HUDEP-2 (cell line): ENCODE data around the gene LMF2.
A peak's percentile ranks its signal among the peaks of the same experiment; 100 is the strongest.

ENCODE experiments used
- DNase-seq, 76 experiments: peaks; one replicate each; lab custom pipeline; 2025; ENCODE audit not compliant: unreplicated experiment in 76 of 76; lab: John Stamatoyannopoulos, UW

Gene LMF2

DNA sequence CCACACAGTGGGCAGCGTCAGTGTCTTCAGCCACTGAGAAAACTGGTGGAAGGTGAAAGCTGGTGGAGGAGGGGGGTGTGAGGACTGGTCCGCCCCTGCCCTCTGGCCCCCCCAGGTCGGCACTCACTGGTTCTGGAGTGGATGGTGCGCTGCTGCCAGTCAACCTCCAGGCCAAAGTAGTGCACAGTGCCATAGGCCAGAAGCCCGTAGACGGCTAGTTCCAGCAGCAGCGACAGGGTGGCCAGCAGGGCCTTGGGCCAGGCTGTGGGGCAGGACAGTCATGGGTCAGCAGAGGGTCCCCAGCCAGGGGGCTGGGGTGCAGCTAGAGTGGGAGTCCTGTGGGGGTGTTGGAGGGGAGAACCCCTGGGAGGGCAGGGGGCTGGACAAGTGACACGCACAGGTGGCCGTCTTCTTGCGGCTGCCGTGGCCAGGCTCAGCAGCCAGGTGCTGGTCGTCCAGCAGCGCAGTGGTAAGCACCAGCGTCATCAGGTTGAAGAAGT is 2.2 kb downstream of the LMF2 start:
- no peak for DNase-seq

DNA sequence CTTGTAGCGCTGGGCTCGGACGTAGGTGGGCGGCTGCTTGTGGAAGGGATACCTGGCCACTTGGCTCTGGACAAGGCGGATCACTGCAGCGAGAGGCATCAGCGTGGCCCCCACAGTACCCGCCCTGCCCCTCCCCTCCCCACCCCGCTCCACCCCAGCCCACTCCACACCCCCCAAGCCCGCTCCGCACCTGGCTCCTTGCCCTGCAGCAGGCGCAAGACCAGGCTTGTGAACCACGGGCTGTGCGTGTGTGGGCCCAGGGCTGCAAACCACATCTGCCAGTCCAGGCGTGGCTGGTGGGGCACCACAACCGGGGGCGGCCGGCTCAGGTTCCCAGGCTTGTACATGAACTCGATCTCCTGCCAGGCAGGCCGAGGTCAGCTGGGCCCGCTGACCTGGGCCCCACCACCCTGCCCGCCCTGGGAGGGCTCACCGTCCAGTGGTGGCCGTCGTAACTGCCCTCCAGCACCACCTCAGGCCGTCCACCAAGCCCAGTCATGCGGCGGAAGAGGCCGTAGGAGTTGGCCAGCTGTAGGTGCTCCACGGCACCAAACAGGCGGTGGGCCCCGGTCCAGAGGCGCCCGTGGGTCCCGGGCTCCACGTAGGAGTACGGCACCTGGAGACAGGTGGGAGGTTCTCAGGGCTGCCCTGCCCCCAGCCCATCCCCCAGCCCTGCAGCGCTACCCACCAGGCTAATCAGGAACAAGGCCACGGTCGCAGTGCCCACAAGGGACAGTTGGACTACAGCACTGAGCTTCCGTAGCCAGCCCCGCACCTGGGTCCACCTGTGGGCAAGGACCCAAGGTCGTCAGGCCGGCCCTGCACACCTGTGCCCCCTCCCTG is 2.9 kb downstream of the LMF2 start:
- no peak for DNase-seq

DNA sequence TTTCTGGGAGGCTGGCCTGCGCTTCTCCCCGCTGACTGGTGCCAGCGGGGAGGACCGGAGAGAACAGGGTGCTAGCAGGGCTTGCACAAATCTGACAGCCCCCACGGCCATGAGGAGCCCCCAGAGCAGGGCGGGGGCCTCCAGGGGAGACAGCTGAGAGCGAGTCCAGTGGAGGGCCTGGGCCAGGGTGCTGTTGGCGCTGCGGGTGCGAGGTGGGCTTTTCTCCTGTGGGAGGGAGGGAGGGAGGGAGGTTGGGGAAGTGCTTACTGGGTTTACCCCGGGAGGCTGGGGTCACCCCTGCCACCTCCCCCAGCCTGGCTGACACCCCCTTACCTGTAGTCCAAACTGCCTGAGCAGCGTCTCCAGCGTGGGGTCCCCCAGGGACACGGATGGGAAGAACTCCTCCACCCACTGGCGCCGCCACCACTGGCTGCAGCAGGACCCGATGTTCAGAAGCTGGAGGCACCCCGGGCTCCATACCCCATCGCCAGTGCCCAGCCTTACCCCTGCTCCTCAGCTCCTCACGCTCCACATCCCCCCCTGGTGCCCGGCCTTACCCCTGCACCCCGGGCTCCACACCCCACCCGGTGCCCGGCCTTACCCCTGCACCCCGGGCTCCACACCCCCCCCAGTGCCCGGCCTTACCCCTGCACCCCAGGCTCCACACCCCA is 3.9 kb downstream of the LMF2 start:
- peak in 2 of 76 experiments; percentile 9 to 18 for DNase-seq

DNA sequence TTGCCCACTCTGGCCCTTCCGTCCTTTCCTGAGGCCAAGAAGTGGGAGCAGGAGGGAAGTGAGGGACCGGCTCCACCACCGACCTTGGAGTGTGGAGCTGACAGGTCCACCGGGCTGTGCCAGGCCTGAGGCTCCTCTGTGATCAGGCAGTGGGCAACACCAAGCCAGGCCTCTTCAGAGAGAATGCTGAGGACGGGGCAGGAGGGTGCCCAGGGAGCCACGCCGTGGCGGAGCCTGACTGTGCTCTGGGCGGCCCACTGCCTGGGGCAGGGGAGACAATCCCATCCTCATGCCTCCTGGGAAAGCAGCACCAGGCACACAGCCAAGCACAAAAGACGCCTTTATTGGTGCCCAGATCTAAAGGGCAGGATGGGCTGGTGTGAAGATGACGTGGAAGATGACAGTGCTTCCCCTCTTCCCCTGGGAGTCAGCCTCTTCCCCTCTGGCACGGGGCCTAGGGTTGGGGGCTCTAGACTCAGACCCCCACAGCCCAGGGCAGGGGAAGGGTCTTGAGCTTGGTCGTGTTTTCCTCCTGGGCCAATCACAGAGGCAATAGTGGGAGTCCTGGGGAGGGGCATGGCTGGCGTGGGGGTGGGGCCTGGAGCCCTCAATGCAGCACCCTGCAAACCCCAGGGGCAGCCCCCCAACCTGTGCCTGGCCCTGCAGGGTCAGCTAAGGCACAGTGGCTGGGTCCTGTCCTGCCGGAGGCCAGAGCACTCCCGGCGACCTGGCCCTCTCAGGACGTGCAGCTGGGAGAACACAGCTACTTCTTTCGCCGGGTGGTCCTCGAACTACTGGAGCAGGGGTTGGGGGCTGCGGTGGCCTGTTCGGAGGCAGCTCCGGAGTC is 4.7 kb downstream of the LMF2 start:
- no peak for DNase-seq

DNA sequence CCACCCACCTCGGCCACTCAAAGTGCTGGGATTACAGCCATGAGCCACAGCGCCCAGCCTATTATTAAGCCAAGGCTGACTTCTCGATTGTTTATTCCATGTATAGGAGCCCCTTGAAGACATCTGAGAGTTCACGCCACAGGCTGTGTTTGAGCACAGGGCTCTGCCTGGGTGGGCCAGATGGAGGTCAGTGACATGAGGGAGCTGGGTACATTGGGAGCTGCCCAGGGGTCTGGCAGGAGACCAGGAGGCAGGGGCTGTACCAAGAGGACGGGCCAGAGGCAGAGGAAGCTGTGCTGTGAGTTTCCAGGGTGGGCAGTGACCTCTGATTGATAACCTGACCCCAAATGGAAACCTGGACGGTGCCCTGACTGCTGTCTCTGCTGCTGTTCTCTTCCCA is 5.4 kb downstream of the LMF2 start:
- no peak for DNase-seq

DNA sequence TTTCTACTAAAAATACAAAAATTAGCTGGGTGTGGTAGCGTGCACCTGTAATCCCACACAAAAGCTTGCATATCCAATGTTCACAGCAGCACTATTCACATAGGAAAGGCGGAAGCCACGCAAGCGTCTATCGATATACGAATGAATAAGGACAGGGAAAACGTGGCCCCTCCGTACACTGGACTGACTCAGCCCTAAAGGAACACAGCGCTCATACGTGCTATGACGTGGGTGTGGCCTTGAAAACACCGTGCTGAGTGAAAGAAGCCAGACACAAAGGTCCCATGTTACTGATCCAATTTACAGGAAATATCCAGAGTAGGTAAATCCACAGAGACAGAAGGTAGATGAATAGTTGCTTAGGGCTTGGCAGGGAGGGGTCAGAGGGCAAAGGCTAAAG is 7.0 kb downstream of the LMF2 start:
- DNase-seq: no peak

DNA sequence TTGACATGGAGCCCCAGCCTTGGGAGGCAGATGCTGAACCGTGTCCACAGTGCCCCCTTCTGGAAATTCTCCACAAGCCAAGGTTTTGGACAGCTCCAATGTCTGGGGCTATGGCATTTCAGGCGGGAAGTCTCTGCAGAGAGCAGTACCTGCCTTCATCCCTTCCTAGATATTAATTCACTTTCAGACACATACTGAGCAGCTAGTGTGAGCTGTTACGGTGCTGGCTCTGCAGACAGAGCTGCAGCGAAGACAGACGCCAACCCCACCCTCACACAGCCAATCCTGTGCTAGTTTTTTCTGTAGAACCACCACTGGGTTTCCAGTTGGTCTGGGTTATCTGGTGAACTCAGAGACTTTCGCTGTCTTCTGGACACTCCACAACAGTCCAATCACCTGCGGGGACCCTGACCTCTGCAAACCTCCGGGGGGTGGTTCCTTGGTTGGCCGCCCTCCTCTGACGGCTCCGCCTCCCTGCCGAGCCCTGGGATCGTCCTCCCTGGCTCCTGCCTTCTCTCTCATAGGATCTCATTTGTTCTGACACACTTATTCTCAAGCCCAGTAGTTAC is 9.1 kb downstream of the LMF2 start:
- DNase-seq: peak in 56 of 76 experiments; percentile 4 to 76 (median 38)

DNA sequence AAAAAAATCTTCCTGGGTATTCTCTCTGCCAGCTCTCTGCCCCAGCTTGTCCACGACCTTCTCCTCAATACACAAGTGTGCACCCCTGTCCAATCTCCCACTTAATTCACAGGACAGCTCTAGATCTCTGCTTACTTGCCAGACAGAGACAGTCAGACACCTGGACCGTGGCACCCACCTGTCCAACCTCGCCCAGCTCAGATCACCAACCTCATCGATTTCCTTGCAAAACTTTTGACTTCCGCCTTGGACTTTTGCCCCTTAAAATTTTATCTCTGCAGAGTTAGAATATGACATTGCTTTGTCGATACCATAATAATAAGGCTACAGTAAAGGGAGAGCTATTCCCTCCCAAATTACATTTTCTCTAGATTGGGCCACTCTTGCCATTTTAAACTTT is 10.4 kb downstream of the LMF2 start:
- no peak for DNase-seq

DNA sequence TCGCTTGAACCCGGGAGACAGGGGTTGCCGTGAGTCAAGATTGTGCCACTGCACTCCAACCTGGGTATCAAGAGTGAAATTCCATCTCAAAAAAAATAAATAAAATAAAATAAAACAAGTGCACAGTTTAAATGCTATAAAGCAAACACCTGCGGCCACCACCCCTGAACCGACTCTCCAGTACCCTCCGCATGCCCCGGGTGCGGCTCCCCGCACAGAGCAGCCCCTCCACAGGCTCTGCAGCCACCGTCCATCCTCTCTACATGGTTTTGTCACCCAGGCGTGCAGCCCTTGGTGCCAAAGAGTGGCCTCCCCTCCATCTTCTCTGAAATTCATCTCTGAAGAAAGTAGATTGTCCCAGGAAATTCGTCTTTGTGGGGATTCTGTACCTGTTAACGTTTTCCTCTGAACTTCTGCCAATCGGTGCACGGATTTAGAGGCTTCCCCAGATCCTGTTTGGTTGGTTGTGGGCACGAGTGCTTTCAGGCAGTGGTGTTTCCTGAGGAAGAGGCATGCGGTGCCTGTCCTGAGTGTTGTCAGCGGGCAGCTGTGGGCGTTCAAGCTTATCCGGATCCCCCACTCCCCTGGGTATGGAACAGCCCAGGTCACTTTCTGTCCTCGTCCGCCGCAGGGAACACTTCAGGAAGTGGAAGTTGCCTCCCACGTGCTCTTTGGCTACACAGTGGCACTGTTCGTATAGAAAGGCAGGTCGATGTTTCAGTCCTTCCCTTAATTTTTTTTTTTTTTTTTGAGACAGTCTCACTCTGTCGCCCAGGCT is 16.8 kb downstream of the LMF2 start:
- no peak for DNase-seq

DNA sequence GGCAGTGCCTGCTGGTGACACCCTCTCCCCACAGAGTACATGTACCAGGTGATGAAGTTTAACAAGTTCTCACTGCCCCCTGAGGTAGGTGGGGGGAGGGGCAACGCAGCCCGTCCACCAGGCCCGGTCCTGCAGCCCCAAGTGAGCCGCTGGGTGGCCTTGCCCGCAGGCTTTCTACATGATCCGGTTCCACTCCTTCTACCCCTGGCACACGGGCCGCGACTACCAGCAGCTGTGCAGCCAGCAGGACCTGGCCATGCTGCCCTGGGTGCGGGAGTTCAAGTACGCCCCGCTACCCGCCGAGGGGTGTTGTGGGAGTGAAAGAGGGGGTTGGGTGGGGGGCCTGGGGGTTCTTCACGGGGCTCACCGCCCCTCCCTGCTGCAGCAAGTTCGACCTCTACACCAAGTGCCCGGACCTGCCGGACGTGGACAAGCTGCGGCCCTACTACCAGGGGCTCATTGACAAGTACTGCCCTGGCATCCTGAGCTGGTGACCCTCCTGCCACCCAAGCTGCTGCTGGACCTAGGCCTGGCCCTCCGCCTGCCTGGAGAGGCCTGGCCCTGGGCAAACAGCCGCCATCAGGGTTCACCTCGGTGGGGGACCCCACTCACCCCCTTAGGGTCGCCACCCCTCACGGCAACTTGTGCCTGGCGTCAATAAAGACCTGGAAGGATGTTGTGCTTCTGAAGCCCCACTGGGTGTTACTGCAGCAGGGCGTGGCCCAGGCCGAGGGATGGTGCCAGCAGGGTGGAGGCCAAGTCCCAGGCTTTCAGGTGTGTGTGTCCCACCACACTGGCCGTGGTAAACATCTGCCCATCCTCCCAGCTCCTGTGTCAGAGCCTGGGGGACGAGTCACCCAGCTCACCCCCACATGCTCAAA is 17.9 kb downstream of the LMF2 start:
- DNase-seq: no peak

DNA sequence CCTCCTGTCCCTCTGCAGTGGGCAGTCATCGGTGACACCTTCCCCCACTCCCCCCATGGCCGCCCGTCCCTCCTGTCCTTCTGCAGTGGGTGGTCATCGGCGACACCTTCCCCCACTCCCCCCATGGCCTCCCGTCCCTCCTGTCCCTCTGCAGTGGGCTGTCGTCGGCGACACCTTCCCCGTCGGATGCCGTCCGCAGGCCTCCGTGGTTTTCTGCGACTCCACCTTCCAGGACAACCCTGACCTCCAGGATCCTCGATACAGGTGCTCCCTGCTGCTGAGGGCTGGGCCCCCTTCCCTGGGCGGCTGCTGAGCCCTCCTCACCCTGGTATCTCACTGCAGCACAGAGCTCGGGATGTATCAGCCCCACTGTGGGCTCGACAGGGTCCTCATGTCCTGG is 18.6 kb downstream of the LMF2 start:
- DNase-seq: no peak

DNA sequence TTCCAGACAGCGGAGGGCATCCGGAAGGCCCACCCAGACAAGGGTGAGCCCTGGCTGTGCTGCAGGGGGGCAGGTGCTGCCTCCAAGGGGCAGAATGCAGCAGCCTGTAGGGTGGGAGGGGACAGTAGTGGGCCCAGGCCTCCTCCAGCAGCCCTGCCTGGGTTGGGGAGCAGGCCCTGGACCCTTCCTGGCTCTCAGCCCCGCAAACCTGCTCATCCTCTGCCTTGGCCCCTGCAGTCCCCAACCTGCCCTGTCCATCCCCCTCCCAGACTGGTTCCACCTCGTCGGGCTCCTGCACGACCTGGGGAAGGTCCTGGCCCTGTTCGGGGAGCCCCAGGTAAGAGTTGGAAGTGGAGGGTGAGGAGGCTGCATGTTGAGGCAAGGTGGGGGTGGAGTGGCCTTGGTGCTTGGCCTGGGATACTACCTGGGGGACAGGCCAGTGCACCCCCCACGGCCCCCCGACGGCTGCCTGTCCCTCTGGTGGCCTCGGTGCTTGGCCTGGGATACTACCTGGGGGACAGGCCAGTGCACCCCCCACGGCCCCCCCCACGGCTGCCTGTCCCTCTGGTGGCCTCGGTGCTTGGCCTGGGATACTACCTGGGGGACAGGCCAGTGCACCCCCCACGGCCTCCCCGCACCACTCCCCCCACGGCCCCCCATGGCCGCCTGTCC is 19.4 kb downstream of the LMF2 start:
- DNase-seq: no peak

DNA sequence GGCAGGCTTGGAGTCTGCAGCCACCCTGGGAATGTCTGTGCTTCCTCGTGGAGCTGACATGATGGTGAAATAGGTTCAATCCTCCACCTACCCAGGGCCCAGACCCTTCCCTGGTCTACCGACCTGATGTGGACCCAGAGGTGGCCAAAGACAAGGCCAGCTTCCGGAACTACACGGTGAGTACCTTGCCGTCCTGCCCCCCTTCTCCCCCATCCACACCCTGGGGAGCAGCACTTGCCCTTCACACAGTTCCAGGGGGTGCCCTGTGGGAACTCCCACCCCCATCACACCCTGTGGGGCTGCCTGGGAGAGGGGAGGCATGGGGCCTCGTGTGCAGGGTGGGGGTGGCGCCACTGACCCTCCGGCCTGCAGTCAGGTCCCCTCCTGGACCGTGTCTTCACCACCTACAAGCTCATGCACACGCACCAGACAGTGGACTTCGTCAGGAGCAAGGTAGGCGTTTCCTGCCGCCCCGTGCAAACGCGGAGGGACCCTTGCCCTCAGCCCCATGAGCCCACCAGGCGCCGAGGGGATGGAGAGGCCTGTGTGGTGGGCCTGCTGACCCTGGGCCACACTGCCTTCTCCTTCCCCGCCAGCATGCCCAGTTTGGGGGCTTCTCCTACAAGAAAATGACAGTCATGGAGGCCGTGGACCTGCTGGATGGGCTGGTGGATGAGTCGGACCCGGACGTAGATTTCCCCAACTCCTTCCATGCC is 20.1 kb downstream of the LMF2 start:
- DNase-seq: no peak

DNA sequence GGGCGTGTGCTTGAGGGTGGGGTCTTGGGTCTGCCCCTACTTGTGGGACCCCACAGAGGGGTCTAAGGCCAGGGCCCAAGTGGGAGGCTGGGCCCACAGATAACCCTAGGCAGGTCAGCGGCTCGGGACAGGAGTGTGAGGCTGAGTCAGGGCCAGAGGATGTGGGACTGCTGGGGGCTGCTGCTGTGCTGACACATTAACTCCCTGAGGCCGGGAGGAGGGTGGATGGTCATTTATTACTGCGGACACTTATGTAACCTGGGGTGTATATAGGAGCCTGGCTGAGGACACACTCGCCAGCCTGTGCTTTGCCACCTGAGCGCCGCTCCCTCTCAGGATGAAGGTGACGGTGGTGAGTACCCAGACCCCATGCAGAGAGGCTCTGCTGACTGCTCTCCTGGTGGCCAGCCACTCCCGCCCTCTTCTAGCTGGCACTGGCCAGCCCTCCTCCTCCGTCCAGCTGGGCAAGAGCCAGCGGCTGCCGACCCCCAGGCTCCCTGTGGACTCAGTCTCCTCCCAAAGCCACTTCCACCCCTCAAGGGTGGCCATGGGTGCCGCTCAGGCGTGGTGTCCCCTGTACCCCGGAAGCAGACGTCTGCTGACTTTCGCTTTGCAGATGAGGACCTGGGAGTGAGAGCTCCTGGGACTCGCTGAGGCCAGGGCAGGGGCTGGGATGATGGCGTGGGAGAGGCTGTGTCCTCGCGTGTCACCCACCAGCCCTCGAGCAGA is 20.8 kb downstream of the LMF2 start, which contains the start of gene MIOX:
TSS of gene MIOX (plus strand) at position 299 of the 729 bp plus-strand sequence. CDS start at position 338, 39 bp downstream.
- no peak for DNase-seq

DNA sequence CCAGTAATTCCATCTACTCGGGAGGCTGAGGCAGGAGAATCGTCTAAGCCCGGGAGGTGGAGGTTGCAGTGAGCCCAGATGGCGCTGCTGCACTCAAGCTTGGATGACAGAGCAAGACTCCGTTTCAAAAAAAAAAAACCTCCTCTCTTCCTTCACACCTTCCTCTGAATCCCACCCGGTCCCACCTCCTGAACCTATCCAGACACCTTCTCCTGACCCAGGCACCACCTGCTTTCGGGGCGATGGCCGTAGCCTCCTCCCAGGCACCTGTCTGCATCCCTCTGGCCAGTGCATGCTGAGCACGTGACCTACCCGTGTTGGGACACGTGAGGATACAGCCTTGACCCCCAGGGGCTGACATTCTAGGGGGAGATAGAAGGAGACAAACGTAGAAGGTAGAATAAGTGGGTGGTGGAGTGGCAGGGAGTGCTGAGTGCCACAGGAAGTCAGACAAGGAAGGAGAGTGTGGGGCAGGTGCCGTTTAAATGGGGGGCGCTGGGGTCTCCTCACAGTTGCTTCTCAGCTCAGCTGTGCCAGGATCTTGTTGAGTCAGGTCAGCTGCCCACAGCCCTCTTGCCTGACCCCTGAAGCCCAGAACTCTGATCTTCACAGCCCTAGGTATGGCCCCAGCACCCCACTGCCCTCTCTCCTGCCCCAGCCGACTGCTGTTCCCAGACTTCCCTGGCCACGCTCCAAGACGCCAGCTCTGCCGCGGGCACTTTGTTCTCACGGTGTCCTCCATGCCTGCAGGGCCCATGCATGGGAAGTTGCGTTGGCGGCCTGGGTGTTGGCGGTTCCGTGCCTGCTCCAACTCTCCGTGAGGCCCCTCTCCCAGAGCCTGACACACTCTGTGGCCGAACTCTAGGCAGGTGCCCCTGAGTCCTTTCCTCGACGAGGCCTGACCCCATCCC is 22.0 kb downstream of the LMF2 start:
- no peak for DNase-seq
